22Rv1 (cell line): ENCODE results near the gene FUOM.

Experiments used
- CTCF ChIP-seq: fragments of 450-650 bp; IDR thresholded peaks from 2 replicates; pipeline ENCODE4 v1.5.1; 2017; ENCODE audit warnings: mild to moderate bottlenecking
- ZFX ChIP-seq: fragments of 450-650 bp; IDR thresholded peaks from 2 replicates; pipeline ENCODE4 v1.6.1; 2017; ENCODE audit warnings: antibody characterized with exemption, borderline replicate concordance

DNA sequence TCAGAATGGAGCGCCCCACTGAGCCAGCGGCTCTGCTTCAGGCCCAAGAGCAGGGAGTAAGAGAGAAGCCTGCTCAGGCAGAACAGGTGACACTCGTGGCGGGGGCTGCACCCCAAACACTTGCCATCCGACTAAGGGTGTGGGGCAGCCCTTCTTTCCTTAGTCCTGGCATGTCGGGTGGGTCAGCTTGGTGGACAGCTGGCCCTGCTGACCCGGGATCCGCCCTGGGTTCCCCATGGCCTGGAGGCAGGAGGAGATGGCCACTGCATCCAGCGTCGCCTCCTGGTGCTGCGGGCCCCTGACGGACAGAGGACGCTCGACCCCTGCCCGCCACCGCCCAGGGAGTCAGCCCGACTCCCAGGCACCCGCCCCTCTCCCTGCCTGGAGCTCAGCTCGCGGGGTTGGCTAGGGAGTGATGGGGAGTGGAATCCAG lies 20.0 kb upstream of the FUOM start:
- TF ChIP-seq CTCF (no peak), ZFX (no peak)
